GM18508 (cell line): ENCODE measurements around the gene BRPF1.
"Not testable (repeated sequence)": the region's sequence is repeated elsewhere in the genome, so short reads cannot be mapped to it uniquely, and the experiment has no call there.

Experiments
- ATAC-seq: cut with Tn5 transposase; IDR thresholded peaks from one replicate; pipeline ENCODE4 v1.9.1; 2021; ENCODE audit warnings: moderate number of reproducible peaks; ENCODE audit not compliant: insufficient read depth, unreplicated experiment

The BRPF1 gene

DNA sequence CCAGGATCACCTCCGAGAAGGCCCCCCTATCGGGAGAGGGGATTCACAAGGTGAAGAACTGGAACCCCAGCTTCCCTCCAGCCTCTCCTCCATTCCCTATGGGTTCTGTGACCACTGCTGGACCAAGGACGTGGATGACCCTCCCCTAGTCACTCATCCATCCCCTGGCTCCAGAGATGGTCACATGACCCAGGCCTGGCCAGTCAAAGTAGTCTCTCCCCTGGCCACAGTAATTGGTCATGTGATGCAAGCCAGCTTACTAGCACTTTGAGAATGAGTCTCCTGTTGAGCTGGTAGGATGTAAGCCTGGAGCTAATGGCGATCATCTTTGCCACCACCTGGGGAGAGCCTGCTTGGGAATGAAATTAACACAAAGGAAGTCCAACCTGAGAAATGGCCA lies 34.3 kb downstream of the BRPF1 start:
- ATAC-seq = no peak

GRCh38 chr3:9767418-9767817 lies 35.9 kb downstream of the BRPF1 start:
- ATAC-seq = no peak

DNA sequence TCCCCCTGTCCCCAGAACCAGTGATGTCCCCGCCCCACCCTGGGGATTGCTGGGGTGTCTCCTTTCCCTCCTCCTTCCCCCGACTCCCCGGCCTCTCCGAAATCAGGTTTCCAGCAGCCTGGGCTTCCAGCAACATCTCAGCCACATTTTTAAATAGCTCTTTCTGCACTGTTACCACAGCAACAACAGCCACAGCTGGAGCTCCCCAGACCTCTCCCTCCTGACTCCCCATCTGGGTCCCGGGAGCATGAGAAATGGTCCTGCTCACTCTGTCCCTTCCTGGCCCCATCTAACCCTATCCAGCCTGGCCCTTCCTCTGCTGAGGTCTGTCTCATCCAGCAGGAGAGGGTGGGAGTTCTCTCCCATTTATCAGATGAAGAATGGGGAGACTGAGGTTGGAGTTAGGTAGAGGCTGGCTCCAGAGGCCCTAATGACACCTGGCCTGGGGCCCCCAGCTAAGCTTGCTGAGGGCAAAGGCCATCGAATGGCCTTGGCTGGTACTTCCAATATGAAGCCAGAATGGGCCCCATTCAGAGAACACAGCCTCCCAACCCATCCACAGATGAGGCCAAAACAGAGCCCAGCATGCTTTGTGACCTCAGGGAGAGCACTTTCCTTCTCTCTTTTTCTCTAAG lies 36.7 kb downstream of the BRPF1 start:
- ATAC-seq = no peak

DNA sequence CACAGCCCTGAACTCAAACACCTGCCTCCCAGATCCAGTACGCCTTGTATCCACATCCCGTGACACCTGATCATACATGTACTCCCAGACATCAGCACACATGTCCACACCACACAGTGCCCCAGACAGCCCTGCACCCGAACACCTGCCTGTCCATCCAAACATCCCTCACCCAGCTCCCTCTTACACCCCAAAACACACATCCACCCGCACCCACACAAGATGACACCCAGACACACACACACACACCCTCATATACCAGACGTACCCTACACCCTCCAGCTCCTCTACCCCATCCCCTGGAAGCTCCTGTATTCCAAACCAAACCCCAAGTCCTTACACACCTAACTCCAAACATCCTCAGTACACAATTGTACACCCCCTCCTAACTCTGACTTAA lies 37.5 kb downstream of the BRPF1 start:
- no peak for ATAC-seq

DNA sequence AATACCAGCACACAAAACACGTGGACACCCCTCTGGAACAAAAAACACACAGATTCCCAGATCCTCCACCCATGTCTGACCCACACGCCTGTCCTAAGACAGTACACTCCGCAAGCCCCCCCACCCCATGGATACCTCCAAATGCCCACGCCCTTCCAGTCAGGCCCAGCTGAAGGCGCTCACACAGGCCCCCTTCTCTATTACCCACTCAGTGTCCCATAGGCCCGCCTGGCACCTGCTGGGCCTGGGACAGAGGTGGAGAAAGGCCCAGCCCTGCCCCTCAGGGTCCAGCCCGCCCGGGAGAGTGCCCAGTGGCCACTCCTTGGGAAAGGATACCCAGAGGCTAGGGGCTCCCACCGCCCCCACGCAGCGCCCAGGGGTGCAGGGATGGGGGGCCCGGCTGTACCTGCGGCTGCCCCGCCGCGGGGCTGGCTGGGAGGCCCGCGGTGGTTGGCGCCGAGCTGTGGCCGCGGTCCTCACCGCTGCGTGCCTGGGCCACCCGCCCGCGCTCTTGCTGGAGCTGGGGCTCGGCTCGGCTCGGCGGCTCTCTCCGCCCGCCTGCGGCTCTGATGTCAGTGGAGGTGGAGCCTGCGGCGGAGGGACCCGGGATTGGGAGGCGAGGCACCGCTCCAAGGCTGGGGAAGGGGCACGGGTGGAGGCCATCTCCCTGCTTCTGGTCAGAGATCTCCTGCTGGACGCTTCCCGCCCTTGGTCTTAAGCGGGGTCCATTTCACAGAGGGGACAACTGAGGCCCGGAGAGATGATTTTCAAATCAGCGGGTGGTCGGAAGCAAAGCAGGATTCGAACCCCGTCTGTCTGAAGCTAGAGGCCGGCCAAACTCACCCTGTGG lies 38.1 kb downstream of the BRPF1 start, which contains the start of gene CAMK1:
Gene CAMK1, minus strand, starts transcription at position 522 of the 850 bp plus-strand sequence. CDS start 2,198 bp downstream, outside the sequence.
- ATAC-seq = no peak

DNA sequence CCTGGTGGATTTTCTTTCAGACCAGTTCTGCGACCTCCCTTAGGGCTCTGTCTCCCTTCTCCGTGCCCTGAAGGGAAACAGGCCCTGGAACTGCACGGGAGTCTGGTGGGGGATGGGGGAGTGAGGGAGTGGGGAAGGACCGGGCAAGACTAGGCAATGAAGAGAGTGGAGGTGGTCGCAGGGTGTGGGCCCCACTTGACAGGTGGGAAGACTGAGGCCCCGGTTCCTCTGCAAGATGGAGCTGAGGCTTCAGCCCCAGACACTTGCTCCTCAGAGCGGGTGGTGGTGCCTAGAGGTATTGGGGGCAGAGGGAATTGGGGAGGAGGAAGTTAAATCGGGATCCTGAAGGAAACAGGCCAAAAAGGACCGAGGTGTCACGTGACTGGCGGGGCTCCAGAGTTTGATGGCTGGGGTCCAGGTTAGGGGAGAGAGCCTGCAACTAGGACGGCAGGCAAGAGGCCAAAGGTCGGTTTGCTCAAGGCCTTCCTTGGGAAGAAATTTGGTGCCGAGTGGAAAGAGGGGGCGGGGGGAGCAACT lies 38.8 kb downstream of the BRPF1 start:
- no peak for ATAC-seq

DNA sequence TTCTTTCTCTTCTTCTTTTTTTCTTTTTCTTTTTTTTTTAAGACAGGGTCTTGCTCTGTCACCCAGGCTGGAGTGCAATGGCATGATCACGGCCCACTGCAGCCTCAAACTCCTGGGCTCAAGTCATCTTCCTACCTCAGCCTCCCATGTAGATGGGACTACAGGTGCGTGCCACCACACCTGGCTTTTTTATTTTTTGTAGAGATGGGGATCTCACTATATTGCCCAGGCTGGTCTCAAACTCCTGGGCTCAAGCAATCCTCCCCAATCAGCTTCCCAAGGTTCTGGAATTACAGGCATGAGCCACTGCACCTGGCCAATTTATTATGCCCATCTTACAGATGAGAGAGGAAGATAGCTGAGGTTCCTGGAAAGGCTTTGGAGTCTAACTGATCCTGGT lies 39.5 kb downstream of the BRPF1 start:
- ATAC-seq = not testable (repeated sequence)

GRCh38 chr3:9776896-9777693 lies 45.6 kb downstream of the BRPF1 start:
- no peak for ATAC-seq

GRCh38 chr3:9777694-9778021 lies 46.1 kb downstream of the BRPF1 start:
- ATAC-seq = no peak

- no peak for ATAC-seq
These were observed 46.9 kb downstream of the BRPF1 start for GRCh38 chr3:9778143-9779074.

DNA sequence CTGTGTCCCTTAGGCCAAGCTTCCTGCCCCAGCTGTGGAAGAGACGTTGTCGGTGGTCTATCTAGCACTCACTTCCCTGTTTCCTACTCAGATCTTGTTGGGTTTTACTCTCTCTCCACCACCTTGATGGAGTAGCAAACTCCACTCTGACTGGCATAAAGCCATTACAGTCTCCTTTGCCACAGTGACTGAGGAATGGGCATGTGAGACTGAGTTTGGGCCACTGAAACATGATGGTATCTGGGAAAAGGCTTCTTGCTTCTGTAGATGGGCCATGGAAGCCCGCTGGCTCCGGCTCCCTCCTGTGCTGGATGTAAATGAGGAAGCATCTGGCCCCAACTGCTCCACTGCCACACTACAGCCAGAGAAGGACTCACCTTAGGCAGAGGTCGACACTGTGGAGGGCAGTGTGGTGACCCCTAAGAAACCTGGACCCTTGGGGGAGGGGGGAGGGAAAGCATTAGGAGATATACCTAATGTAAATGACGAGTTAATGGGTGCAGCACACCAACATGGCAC lies 47.6 kb downstream of the BRPF1 start:
- ATAC-seq = no peak

- no peak for ATAC-seq
These were observed 48.4 kb downstream of the BRPF1 start for GRCh38 chr3:9779721-9780457.

DNA sequence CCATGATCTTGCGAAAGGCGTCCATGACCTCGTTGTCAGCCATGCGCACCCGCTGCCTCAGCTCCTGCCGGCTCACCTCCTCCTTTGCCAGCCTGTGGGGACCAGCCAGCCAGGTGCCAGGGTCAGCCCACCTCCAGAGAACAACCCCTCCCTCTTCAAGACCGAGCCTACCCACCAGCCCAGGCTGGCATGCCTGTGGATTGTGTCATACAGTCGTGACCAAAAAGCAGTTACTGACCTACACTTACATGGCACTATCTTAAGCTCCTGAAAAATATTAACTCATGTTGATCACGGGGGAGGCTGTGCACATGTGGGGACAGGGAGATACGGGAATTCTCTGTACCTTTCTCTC lies 48.9 kb downstream of the BRPF1 start:
- no peak for ATAC-seq

DNA sequence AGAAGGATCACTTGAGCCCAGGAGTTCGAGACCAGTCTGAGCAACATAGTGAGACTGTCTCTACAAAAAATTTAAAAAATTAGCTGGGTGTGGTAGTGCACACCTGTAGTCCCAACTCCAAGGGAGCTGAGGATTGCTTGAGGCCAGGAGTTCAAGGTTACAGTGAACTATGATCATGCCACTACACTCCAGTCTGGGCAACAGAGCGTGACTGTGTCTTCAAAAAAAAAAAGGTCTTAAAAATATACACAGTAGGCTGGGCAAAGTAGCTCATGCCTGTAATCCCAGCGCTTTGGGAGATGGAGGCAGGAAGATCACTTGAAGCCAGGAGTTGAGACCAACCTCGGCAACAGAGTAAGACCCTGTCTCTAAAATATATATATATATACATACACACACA lies 49.4 kb downstream of the BRPF1 start:
- ATAC-seq = no peak

DNA sequence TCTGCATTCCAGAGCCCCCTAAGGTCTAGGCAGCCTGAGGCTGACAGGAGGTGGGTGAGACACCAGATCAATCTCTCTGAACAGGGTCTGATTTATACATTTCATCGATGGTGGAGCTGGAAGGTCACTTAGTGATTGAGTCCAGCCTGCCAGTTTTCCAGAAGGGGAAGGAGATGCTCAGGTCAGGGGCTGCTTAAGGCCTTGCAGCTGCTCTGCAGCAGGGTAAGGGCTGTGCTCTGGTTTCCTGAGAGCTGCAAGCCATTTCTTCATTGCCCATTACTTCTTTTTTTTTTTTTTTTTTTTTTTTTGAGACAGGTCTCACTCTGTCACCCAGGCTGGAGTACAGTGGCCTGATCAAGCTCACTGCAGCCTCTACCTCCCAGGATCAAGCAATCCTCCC lies 50.0 kb downstream of the BRPF1 start:
- no peak for ATAC-seq

DNA sequence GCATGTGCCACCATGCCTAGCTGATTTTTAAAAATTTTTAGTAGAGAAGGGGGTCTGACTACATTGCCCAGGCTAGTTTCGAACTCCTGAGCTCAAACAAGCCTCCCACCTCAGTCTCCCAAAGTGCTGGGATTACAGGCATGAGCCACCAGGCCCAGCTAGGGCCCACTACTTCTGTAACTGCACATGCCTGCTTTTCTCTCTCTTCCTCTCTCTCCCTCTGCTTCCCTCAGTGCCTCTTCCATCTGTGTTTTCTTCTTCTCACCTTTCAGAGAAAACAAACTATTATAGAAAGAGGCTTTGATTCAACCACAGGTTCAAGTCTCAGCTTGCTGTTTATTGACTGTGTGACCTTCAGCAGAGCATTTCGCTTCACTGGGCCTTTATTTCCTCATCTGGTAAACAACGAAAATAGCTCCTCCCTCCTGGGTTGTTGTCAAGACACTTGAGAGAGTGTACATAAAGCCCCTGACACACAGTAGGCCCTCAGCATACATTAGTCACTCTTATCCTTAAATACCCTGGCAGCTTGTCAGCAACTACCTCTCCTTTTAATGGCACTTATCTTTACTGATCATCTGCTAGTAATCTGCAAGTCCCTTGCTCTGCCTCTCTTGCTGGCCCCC lies 50.6 kb downstream of the BRPF1 start:
- ATAC-seq = no peak

GRCh38 chr3:9782770-9783169 lies 51.2 kb downstream of the BRPF1 start:
- ATAC-seq = no peak

- no peak for ATAC-seq
These were observed 52.4 kb downstream of the BRPF1 start for GRCh38 chr3:9783954-9784353.

- no peak for ATAC-seq
These were observed 53.4 kb downstream of the BRPF1 start for GRCh38 chr3:9784965-9785364.
